GM19351 (cell line): Measurements from ENCODE around the gene ZGRF1.
"Not testable (repeated sequence)": the region's sequence is repeated elsewhere in the genome, so short reads cannot be mapped to it uniquely, and the experiment has no call there.

ENCODE experiments used
- ATAC-seq: cut with Tn5 transposase; IDR thresholded peaks from one replicate; pipeline ENCODE4 v1.9.1; 2021; ENCODE audit warnings: mild to moderate bottlenecking, moderate library complexity; ENCODE audit not compliant: unreplicated experiment

ZGRF1 gene

GRCh38 chr4:112636688-112637551 lies at the start of gene ZGRF1, which contains the start of gene LARP7:
Gene ZGRF1, minus strand, starts transcription at chr4:112636909. Its CDS starts 3,733 bp downstream, at chr4:112633176.
Gene LARP7, plus strand, starts transcription at chr4:112637143. Its CDS starts 7,527 bp downstream, at chr4:112644670.
- peak; percentile 86 for ATAC-seq

DNA sequence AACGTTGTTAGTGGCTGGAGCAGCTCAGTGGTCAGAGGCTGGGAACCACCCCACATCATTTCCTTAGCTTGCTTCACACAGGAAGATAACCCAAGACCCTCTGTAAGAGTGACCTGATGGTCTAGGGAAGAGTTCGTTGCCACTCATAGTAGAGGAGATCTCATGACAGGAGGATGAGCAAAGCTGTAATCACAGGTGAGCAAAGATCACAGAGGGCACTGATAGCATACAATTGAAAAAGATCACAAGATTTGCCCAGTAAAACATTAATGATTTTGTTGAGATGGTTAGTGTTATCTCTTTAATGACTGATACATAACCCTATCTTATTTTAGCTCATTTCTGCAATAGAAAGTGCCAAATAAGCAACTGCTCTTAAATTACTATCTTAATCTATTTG lies 44.3 kb upstream of the ZGRF1 start:
- no peak for ATAC-seq

DNA sequence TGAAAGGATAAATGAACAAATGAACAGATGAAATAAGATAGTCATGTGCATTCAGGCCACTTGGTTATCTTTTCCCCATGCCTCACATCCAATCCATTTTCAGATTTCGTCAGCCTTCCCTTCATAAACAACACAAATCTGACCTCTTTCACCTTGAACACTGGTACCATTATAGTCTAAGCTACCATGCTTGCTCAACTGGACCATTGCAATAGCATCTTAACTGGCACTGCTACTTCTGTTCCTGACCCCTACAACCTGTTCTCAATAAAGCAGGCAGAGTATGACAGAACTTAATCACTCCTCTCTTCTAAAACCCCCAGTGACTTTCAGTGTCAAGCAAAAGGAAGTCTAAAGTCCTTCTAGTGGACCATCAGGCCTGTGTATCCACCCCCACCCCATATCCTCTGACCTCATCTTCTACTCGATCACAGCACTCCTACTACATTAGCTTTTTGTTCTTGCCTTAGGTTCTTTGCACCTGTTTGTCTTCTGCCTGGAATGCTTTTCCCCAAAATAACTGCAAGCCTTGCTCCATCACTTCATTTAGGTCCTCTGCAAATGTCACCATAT lies 40.9 kb upstream of the ZGRF1 start:
- no peak for ATAC-seq

- no peak for ATAC-seq
Observed at GRCh38 chr4:112674376-112674775, 37.7 kb upstream of the ZGRF1 start.

DNA sequence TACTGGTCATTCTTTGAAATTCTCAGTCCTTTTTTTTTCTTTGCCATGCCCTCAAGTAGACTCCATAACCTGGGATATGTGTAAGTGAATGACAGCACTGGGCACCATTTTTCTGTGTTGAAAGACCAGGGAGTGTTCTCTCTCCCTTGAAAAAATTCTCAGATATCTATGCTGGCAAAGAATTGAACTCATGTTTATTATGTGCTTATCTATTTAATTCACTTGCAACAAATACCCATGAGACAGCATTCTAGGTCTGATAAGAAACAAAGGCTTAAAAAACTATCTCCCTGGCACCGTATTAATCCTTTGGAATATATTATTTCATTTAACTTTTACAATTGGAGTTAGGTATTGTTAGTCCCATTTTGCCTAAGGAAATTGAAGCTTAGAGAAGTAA lies 37.0 kb upstream of the ZGRF1 start:
- no peak for ATAC-seq

- no peak for ATAC-seq
Observed at GRCh38 chr4:112673076-112673475, 36.4 kb upstream of the ZGRF1 start.

DNA sequence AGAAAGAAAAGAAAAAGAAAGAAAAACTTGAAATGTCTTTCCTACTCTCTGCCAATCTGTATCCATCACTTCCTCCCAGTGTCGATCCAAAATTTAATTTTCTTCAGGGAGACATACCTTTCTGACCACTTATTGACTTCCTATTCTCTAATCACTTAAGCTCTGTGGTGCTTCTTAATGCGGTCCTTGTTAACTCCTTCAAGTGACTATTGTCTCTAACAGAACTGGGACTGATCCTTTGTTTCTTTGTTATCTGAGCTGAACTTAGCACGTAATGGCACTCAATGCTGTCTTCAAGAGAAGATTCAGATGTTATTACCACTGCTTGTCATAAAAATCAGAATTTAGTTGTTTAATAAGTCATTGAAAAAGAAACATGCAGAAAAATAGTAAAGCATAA lies 31.4 kb upstream of the ZGRF1 start:
- ATAC-seq, result no peak

- no peak for ATAC-seq
Observed at GRCh38 chr4:112664611-112665010, 27.9 kb upstream of the ZGRF1 start.

- ATAC-seq, result not testable (repeated sequence)
Observed at GRCh38 chr4:112656115-112656514, 19.4 kb upstream of the ZGRF1 start.

DNA sequence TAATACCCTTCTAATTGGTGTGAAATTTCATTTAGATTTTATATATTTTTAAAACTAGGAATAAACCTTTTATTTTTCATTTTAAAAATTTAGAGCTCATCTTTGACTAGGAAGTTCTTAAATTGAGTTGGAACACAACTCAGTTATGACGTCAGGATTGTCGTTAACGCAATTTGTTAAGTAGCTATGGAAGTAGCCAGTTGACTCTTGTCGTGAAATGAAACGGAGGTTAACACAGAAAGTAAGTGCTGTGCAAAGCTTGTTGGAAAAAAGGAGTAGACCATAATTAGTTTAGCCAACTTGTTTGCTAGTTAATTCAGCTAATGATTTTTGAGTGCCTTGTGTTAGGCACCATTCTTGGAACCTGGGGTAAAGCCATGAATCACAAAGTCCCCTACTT lies 18.6 kb upstream of the ZGRF1 start:
- no peak for ATAC-seq

- no peak for ATAC-seq
Observed at GRCh38 chr4:112652216-112652615, 15.5 kb upstream of the ZGRF1 start.

- ATAC-seq, result no peak
Observed at GRCh38 chr4:112651641-112652040, 14.9 kb upstream of the ZGRF1 start.

GRCh38 chr4:112650332-112650731 lies 13.6 kb upstream of the ZGRF1 start:
- ATAC-seq, result no peak

DNA sequence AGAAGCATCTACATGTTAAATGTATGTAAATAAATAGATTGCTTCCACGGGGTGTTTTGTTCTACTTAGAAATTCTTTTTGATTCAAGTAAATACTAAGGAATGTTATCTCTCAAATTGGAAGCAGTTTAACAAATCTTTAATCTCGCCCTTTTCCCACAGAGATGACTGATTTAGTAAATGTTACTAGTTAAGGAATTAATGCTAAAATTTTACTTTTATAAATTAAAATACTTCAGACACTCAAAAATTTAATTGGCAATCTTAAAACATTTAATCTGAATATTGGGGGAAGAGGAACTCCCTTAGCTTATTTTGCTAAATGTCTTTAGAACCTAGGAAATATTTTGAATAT lies 12.3 kb upstream of the ZGRF1 start:
- ATAC-seq, result no peak

- no peak for ATAC-seq
Observed at GRCh38 chr4:112648263-112649054, 11.8 kb upstream of the ZGRF1 start.

DNA sequence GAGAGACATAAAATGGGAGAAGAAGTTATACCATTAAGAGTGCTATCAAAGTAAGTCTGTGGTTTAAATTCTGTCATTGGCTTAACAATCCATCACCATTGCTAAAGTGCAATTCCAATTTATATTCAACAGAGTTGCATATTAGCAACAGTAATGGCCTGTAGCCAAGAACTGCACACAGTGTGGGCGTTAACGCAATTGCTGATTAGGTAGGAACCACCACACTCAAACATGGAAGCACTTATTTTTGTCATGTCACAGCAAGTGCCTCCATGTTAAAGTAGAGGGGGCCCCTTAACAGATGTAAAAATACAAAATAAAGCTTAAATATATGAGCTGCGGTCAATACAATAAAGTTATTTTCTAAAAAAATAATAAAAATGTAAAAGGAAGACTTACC lies 11.1 kb upstream of the ZGRF1 start:
- no peak for ATAC-seq

GRCh38 chr4:112646632-112647537 lies 10.2 kb upstream of the ZGRF1 start:
- ATAC-seq, result no peak

- ATAC-seq, result no peak
Observed at GRCh38 chr4:112645541-112646329, 9.0 kb upstream of the ZGRF1 start.

DNA sequence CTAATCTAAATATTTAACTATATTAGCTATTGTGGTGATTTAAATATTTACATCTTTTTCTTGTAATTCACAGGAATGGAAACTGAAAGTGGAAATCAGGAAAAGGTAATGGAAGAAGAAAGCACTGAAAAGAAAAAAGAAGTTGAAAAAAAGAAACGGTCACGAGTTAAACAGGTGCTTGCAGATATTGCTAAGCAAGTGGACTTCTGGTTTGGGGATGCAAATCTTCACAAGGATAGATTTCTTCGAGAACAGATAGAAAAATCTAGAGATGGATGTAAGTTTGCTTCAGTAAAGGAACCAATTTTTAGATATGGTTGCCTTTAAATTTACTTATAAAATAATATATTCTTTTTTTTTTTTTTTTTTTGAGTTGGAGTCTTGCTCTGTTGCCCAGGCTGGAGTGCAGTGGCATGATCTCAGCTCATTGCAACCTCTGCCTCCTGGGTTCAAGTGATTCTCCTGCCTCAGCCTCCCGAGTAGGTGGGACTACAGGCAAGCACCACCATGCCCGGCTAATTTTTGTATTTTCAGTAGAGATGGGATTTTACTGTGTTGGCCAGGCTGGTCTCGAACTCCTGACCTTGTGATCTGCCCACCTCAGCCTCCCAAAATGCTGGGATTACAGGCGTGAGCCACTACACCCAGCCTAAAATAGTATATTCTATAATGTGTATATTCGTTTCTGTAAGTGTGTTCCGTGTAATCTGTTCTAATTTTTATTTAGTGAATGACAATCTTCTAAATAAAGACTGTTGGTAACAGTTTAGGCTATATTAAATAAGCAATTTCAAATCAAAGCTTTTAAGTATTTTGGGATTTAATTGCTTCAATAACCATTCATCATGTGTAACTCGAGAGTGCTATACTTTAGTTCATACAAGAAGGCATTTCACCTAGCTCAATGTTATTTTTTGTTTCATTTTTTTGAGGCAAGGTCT lies 8.2 kb upstream of the ZGRF1 start:
- not testable (repeated sequence) for ATAC-seq
